Lung microvascular endothelial cell (primary cell): ENCODE measurements around the gene MYL10. TPM values are rescaled to one million over a fixed set of nuclear protein-coding genes. Genes with fewer than 3 reads are reported as not detected.

ENCODE experiments used
- DNase-seq, 2 donors: peaks; one replicate each; pipeline versions ENCODE4 v3.0.0 to v3.0.0-alpha.2; 2010; ENCODE audit warnings: low read depth in 2 of 2
- total RNA-seq: library from RNA; depleted of rRNA; stranded (reverse); fragments of >200 nt; gene quantifications from 2 replicates; pipeline ENCODE4 v1.2.1, GENCODE V29; 2014

The MYL10 gene
- total RNA-seq, 1 donor from 2014 or later, result not detected

DNA sequence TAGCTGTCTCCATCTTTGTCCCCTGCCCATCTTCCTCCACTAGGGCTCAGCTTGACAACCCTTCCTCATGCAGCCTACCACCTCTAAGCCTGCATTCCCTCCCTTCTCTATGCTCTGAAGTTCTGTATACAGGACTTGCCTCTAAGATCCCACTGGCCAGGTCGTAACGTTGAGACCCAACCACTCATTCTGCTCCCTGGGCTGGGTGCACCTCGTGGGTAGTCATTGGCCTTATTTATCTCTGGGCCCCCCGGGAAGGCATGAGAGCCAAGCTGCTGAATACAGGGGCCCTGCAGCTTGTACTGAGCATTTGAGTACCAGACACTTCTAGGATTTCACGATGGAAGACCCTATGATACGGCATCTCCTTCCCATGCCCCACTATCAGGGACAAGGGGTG lies 31.2 kb downstream of the MYL10 start:
- no peak for DNase-seq

- DNase-seq, result no peak
These were observed 32.2 kb downstream of the MYL10 start for GRCh38 chr7:101596898-101597297.

GRCh38 chr7:101595766-101596537 lies 33.1 kb downstream of the MYL10 start:
- DNase-seq, result no peak

GRCh38 chr7:101595246-101595645 lies 33.9 kb downstream of the MYL10 start:
- DNase-seq, result no peak

DNA sequence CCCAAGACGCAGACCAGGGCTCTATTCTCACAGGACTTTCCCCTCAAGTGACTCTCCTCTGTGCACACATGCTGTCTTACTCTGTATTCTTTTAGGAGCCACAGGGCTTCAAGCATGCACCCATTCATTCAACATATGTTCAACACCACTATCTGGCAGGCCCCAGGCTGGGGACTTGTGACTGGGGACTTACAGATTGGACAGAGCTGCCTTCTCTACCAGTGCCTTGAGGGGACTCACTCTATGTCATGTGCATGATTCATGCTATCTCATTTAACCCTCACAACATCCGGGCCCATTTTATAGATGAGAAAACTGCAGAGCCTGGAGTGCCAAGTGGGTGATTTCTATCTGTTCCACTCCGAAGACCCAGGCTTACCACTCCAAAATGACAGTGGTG lies 34.3 kb downstream of the MYL10 start:
- no peak for DNase-seq

DNA sequence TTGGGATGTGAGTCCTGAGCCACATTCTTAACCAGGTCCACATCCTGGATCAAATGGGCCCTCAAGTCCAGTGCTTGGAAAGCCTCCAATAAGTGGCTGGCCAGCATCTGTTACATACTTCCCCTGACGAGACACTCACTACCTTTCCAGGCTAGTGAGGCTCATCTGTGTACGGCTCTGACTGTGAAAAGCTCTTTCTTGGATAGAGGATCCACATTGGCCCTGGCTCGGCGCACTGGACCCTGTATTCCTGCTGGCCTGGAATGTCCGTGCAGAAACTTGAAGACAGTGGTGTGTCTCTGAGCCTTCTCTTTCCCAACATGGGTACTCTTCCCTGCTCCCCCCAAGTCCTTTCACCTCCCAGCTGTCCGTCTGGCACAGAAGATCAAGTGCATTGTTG lies 35.5 kb downstream of the MYL10 start:
- no peak for DNase-seq

GRCh38 chr7:101591504-101591903 lies 37.6 kb downstream of the MYL10 start:
- no peak for DNase-seq

DNA sequence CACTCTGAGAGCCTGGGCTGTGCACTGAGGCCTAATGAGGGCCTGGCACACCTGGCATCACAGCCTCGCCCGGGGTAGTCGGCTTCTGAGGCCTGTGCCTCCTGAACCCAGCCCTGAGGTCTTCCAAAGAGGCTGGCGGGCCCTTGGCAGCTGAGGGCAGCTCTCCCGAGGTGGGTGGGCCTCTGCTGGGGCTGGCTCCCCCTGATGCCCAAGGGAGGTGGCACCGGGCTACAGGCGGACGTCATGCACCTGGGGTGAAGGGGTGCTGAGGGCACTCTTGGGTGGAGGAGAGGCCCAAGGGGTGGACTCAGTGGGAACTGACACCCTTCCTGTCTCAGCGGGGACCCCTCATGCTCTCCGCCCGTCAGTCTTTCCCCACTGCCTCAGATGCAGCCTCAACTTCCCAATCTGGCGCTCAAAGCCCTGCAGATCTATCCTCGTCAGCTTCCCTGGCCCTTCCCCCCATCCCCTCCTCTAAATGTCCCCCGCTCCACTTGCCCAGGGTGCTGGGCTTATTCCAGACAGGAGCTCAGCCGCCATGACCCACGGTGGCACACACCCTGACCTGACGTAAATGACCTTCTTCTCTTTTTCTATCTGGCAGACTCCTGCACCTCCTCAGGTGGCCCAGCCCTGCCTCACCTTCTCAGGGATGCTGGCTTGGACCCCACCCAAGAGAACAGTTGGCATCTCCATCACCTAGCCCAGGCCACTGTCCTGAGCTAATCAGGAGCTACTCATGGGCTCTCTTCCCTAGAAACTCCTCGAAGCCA lies 38.2 kb downstream of the MYL10 start:
- DNase-seq, result no peak

- no peak for DNase-seq
These were observed 39.0 kb downstream of the MYL10 start for GRCh38 chr7:101589976-101590662.

DNA sequence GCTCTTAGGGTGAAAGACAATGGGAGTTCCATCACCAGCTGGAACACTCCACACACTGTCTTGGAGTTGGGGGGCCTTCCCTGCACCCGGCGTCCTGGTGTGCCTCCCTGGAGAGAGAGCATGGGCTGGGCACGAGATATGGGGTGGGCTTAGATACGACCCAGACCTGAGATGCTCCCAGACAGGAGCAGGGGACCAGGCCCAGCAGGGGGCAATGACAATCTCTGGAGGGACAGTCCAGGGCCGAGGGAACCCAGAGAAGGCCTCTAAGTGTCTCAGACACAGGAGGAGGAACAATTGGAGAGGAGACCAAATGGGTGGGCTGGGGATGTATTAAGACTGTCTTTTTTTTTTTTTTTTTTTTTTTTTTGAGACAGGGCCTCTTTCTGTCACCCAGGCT lies 40.0 kb downstream of the MYL10 start:
- no peak for DNase-seq

- DNase-seq, result no peak
These were observed 40.8 kb downstream of the MYL10 start for GRCh38 chr7:101588131-101588935.

DNA sequence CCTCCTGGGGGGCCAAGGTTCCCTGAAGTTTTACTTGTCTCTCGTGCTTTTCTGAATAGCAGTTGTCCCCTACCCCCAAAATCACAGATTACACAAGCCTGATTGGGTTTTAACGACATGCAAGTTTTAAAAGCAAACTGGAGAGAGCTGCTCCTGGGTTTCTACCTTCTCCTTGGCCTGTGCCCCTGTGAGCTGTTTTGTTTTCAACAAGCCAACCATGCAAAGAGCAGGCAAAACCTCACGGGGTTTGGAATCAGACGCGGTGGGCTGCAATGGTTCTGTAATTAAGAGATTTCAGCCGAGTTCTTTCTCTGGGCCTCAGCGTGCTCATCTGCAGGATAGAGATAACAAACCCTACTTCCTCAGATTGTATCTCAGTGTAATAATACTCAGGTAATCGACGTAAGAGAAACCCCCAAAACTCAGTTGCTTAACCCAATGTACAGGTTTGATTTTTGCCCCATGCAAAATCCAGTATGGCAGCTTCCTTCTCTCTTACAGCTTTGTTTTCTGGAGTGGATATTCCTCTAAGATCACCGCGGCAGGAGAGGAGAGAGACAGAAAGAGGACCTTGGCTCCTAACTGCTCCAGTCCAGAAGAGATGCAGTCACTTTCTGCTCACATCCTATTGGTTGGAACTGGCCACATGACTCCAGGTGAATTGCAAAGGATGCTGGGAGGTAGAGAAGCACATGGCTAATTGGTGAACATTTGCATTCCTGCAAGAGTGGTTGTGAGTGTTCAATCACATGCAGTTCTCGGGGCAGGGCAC lies 42.0 kb downstream of the MYL10 start:
- DNase-seq, result no peak

DNA sequence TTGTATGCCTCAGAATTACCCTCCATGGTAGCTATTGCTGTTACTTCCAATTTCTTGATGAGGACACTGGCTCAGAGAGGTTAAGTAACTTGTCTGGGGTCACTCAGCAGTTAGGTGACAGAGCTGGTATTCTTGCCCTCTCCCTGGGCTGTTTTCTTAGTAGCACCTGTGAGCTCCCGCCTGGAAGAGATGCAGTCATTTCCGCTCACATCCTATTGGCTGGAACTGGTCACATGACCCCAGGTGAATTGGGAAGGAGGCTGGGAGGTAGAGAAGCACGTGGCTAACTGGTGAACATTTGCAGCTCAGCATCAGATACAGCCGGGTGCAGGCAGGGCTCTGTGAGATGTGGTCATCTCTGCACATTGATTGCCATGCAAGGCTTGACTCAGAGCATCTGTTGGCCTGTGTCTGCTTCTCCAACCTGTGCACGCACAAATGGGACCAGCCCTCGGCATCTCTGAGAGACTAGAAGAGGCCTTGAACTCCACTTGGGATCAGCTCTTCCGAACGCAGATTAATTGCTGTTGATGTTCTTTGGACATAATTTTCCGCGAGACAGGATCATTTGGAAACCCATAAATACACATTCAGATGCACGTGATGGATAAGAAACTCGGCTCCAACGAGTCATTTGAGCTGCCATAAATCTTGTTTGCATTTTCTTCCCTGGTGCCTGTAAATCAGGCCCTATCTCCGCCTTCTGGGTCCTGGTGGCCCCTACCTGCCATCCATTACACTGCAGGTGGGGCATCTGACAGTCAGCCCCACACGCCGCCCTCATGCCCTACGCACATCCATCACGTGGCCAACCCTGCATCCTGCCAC lies 42.8 kb downstream of the MYL10 start:
- no peak for DNase-seq

DNA sequence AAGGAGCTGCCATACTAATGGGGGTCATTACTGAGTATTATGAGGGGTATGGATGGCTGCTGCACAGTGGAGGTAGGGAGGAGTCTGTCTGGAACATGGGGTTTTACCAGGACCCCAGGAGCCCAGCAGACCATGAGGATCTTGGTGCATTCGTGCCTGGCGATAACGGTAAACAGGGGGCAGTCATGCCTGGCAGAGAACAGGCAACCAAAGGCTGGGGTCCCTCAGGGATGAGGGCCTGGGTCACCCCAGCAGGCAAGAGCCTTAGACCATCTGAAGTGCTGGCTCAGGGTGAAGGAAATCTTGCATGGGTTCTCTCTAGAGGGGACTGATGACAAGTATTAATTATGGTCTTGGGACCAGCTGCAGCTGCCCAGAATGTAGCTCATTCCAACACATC lies 46.1 kb downstream of the MYL10 start:
- no peak for DNase-seq

DNA sequence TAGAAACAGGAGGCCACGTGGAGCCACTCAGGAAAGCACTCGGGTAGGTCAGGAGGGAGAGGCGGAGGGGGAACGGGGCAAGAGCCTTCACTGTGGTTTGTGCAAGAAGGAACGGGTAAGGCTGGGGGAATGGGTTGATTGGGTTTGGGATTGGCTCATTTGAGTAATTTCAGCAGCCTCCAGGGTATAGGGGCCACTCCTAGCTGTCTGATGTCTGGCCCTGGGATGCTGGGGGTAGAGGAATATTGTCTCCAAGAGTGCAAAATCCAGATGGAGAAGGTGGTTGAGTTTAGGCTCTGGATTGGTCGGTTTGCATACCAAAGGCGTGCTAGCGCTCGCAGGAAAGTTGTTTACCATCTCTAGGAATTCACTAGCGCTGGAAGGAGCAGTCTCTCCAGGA lies 47.2 kb downstream of the MYL10 start:
- DNase-seq, result no peak

- DNase-seq, result no peak
These were observed 48.5 kb downstream of the MYL10 start for GRCh38 chr7:101580596-101580995.

DNA sequence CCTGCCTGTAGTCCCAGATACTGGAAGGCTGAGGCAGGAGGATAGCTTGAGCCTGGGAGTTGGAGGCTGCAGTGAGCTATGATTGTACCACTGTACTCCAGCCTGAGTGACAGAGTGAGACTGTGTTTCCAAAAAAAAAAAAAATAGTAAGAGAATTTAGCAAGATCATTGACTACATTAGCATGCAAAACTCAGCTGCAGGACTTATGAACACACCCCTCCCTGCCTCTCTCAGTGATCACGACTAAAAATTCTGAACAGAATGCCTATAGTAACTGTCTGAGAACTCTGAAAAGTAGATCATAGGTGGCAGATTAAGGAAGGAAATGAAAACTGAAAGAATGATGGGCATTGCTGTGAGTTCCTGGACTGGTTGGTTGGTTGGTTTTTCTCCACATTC lies 50.5 kb downstream of the MYL10 start:
- no peak for DNase-seq

GRCh38 chr7:101576998-101577397 lies 52.1 kb downstream of the MYL10 start:
- DNase-seq, result no peak

DNA sequence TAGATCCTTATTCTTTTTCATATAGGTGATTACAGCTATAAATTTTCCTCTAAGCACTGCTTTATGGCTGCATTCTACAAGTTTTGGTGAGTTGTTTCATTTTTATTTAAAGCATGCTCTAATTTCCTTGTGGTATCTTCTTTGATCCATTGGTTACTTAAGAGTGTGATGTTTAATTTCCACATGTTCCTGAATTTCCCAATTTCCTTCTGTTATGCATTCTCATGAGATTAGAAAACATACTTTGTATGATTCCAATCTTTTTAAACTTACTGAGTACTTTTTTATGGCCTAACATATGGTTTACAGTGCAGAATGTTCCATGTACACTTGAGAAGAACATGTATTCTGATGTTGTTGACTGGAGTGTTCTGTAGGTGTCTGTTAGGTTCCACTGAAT lies 53.4 kb downstream of the MYL10 start:
- DNase-seq, result no peak

- DNase-seq, result no peak
These were observed 53.9 kb downstream of the MYL10 start for GRCh38 chr7:101575168-101575567.
